ENCODE data around the gene GLRA3. TPM values are rescaled to one million over a fixed set of nuclear protein-coding genes. Genes with fewer than 3 reads are reported as not detected.

The GLRA3 gene
- total and polyA plus RNA-seq, 2 experiments from 2014 or later: 0.03 to 0.19 TPM

DNA sequence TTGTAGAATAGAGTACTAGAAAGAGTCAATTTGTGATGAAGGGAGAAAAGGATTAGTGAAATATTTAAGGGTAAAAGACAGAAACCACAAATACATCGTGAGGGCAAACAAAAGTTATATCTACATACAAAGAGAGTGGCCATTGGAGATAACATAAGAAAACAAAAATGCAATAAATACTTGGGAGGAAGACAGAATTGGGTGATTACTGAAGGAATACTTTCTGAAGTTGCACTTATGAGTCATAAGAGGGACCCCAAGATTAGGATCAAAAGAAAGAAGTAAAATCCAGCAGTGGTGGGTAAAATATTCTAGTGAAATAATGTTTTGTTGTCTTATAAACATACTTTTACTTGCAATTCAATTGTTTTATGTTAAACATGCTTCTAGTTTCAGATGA, 53.7 kb downstream of the GLRA3 start:
- peaks cover 1% of the 10 kb centered on the region for H3K27me3 Mint-ChIP-seq (ENCODE audit: insufficient read depth, low read depth, poor library complexity)
- no peaks in the 10 kb centered on the region for H3K79me2 ChIP-seq (replicated peaks; ENCODE audit: insufficient read depth)
- H3K27ac Mint-ChIP-seq: no peak overlapping the region
- no peak overlapping the region for H3K4me3 ChIP-seq
- no peak overlapping the region for H3K27ac ChIP-seq (ENCODE audit: low read depth)
- no peak overlapping the region for H2AFZ ChIP-seq
- peaks cover 8% of the 10 kb centered on the region; the same call in 2 of the 3 replicates for H3K9me3 Mint-ChIP-seq
- no peak for DNase-seq (ENCODE audit: low spot score)
- H3K4me3 Mint-ChIP-seq: no peak overlapping the region
- peaks cover 4% of the 10 kb centered on the region; the same call in 1 of the 3 replicates for H3K36me3 Mint-ChIP-seq (ENCODE audit: low read depth)
- TF ChIP-seq, protein P1, sequence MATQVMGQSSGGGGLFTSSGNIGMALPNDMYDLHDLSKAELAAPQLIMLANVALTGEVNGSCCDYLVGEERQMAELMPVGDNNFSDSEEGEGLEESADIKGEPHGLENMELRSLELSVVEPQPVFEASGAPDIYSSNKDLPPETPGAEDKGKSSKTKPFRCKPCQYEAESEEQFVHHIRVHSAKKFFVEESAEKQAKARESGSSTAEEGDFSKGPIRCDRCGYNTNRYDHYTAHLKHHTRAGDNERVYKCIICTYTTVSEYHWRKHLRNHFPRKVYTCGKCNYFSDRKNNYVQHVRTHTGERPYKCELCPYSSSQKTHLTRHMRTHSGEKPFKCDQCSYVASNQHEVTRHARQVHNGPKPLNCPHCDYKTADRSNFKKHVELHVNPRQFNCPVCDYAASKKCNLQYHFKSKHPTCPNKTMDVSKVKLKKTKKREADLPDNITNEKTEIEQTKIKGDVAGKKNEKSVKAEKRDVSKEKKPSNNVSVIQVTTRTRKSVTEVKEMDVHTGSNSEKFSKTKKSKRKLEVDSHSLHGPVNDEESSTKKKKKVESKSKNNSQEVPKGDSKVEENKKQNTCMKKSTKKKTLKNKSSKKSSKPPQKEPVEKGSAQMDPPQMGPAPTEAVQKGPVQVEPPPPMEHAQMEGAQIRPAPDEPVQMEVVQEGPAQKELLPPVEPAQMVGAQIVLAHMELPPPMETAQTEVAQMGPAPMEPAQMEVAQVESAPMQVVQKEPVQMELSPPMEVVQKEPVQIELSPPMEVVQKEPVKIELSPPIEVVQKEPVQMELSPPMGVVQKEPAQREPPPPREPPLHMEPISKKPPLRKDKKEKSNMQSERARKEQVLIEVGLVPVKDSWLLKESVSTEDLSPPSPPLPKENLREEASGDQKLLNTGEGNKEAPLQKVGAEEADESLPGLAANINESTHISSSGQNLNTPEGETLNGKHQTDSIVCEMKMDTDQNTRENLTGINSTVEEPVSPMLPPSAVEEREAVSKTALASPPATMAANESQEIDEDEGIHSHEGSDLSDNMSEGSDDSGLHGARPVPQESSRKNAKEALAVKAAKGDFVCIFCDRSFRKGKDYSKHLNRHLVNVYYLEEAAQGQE (IDR thresholded peaks at IDR 0.05; ENCODE audit: unreplicated experiment): no peak
- TF ChIP-seq CREB1 (CRISPR knock-in tag; IDR thresholded peaks at IDR 0.05; ENCODE audit: low read depth): no peak
- TF ChIP-seq, protein P2, sequence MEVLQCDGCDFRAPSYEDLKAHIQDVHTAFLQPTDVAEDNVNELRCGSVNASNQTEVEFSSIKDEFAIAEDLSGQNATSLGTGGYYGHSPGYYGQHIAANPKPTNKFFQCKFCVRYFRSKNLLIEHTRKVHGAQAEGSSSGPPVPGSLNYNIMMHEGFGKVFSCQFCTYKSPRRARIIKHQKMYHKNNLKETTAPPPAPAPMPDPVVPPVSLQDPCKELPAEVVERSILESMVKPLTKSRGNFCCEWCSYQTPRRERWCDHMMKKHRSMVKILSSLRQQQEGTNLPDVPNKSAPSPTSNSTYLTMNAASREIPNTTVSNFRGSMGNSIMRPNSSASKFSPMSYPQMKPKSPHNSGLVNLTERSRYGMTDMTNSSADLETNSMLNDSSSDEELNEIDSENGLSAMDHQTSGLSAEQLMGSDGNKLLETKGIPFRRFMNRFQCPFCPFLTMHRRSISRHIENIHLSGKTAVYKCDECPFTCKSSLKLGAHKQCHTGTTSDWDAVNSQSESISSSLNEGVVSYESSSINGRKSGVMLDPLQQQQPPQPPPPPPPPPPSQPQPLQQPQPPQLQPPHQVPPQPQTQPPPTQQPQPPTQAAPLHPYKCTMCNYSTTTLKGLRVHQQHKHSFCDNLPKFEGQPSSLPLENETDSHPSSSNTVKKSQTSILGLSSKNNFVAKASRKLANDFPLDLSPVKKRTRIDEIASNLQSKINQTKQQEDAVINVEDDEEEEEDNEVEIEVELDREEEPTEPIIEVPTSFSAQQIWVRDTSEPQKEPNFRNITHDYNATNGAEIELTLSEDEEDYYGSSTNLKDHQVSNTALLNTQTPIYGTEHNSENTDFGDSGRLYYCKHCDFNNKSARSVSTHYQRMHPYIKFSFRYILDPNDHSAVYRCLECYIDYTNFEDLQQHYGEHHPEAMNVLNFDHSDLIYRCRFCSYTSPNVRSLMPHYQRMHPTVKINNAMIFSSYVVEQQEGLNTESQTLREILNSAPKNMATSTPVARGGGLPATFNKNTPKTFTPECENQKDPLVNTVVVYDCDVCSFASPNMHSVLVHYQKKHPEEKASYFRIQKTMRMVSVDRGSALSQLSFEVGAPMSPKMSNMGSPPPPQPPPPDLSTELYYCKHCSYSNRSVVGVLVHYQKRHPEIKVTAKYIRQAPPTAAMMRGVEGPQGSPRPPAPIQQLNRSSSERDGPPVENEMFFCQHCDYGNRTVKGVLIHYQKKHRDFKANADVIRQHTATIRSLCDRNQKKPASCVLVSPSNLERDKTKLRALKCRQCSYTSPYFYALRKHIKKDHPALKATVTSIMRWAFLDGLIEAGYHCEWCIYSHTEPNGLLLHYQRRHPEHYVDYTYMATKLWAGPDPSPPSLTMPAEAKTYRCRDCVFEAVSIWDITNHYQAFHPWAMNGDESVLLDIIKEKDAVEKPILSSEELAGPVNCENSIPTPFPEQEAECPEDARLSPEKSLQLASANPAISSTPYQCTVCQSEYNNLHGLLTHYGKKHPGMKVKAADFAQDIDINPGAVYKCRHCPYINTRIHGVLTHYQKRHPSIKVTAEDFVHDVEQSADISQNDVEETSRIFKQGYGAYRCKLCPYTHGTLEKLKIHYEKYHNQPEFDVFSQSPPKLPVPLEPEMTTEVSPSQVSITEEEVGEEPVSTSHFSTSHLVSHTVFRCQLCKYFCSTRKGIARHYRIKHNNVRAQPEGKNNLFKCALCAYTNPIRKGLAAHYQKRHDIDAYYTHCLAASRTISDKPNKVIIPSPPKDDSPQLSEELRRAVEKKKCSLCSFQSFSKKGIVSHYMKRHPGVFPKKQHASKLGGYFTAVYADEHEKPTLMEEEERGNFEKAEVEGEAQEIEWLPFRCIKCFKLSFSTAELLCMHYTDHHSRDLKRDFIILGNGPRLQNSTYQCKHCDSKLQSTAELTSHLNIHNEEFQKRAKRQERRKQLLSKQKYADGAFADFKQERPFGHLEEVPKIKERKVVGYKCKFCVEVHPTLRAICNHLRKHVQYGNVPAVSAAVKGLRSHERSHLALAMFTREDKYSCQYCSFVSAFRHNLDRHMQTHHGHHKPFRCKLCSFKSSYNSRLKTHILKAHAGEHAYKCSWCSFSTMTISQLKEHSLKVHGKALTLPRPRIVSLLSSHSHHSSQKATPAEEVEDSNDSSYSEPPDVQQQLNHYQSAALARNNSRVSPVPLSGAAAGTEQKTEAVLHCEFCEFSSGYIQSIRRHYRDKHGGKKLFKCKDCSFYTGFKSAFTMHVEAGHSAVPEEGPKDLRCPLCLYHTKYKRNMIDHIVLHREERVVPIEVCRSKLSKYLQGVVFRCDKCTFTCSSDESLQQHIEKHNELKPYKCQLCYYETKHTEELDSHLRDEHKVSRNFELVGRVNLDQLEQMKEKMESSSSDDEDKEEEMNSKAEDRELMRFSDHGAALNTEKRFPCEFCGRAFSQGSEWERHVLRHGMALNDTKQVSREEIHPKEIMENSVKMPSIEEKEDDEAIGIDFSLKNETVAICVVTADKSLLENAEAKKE (CRISPR knock-in tag; IDR thresholded peaks at IDR 0.05): no peak
- no peak for TF ChIP-seq EZH2 (IDR thresholded peaks at IDR 0.05; ENCODE audit: low read depth, unreplicated experiment)
- no peak for TF ChIP-seq ZNF331 (CRISPR knock-in tag; IDR thresholded peaks at IDR 0.05; ENCODE audit: low read depth)
- TF ChIP-seq ZNF114 (CRISPR knock-in tag; IDR thresholded peaks at IDR 0.05): no peak
- H3K4me2 ChIP-seq: no peak overlapping the region
- no peak for ATAC-seq
- no peaks in the 10 kb centered on the region for H3F3A ChIP-seq (replicated peaks; ENCODE audit: low read depth)
- H3K4me1 ChIP-seq (ENCODE audit: insufficient read depth): 0 out of 2 replicates have a peak, but pooled peaks cover 3% of the 10 kb centered on the region
- no peaks in the 10 kb centered on the region for H3K27me3 ChIP-seq (ENCODE audit: insufficient read depth)
- no peaks in the 10 kb centered on the region for H4K20me1 ChIP-seq (replicated peaks; ENCODE audit: insufficient read depth)
- peaks cover 4% of the 10 kb centered on the region; the same call in 2 of the 3 replicates for H3K4me1 Mint-ChIP-seq
- H3K9me2 ChIP-seq (ENCODE audit: insufficient read depth): no peaks in the 10 kb centered on the region
- H3K36me3 ChIP-seq (ENCODE audit: insufficient read depth): no peaks in the 10 kb centered on the region

All from GM23338 (cell line).